ENCODE measurements around the gene DEK. TPM values are rescaled to one million over a fixed set of nuclear protein-coding genes. Genes with fewer than 3 reads are reported as not detected.

DEK gene
- polyA plus RNA-seq, 2 of the 4 experiments (the other 2 are of a cell fraction): 96.4 to 146 TPM

GRCh38 chr6:18261877-18262276, 2.5 kb downstream of the DEK start:
- no peak for ATAC-seq
- H3K9me3 ChIP-seq: no peaks in the 10 kb centered on the region
- FAIRE-seq: no peak
- no peak for DNase-seq (ENCODE audit: low read depth in 1 of 2, low spot score in 1 of 2)
- H3K27ac ChIP-seq: peak overlapping the region in 1 of 2 experiments; percentile 42; a peak in 1 of 6 replicates
- CTCF ChIA-PET: no interaction called here
- H3K4me3 ChIP-seq: peak overlapping the region; percentile 83; the same call in 2 of the 3 replicates
- TF ChIP-seq TP53 (CRISPR knock-in tag; IDR thresholded peaks at IDR 0.05) (no peak), FOXS1 (CRISPR knock-in tag; IDR thresholded peaks at IDR 0.05) (no peak), JUN (IDR thresholded peaks at IDR 0.05) (no peak), TFCP2L1 (CRISPR knock-in tag; IDR thresholded peaks at IDR 0.05) (no peak), MAZ (IDR thresholded peaks at IDR 0.05; ENCODE audit: borderline replicate concordance, low read depth, low read length) (no peak), SMC3 (IDR thresholded peaks at IDR 0.05) (no peak), HOXB13 (CRISPR knock-in tag; IDR thresholded peaks at IDR 0.05; ENCODE audit: low read depth) (no peak), NFE2L2 (conservative IDR thresholded peaks at IDR 0.05; ENCODE audit: low read length) (no peak)
- POLR2A ChIA-PET: no interaction called here
- WGBS (ENCODE audit: missing lambda C conversion rate): 68% methylated on average over 6 of the region's 6 CpGs
- H3K4me2 ChIP-seq: peak overlapping the region; percentile 84
- H3K4me1 ChIP-seq: peaks cover 37% of the 10 kb centered on the region

GRCh38 chr6:18260448-18261106, 3.8 kb downstream of the DEK start:
- Histone ChIP-seq H3K9me3 (no peaks in the 10 kb centered on the region), H3K4me3 (no peak overlapping the region), H3K4me1 (peaks cover 37% of the 10 kb centered on the region), H3K27ac (peak overlapping the region in 1 of 2 experiments; percentile 46; a peak in 1 of 6 replicates), H3K4me2 (peak overlapping the region; percentile 84)
- no peak for TF ChIP-seq ZSCAN20 (CRISPR knock-in tag; IDR thresholded peaks at IDR 0.05)
- TF ChIP-seq PHF8 (IDR thresholded peaks at IDR 0.05; ENCODE audit: borderline replicate concordance, low read depth): no peak
- TF ChIP-seq ZFP36 (IDR thresholded peaks at IDR 0.05; ENCODE audit: borderline replicate concordance, partially characterized antibody): no peak
- TF ChIP-seq ZNF302 (CRISPR knock-in tag; IDR thresholded peaks at IDR 0.05): no peak
- no peak for TF ChIP-seq KDM1A (IDR thresholded peaks at IDR 0.05; ENCODE audit: low read depth)
- no peak for TF ChIP-seq ATOH8 (CRISPR knock-in tag; IDR thresholded peaks at IDR 0.05; ENCODE audit: low read depth)
- TF ChIP-seq JUN (IDR thresholded peaks at IDR 0.05): no peak
- DNase-seq (ENCODE audit: low read depth in 1 of 2, low spot score in 1 of 2) (no peak), ATAC-seq (no peak), FAIRE-seq (no peak)
- WGBS (ENCODE audit: missing lambda C conversion rate): 57% methylated on average over 3 of the region's 4 CpGs
- POLR2A ChIA-PET: no interaction called here
- CTCF ChIA-PET: no interaction called here

GRCh38 chr6:18259675-18260447, 4.5 kb downstream of the DEK start:
- WGBS (ENCODE audit: missing lambda C conversion rate): 86% methylated on average over 4 of the region's 4 CpGs
- DNase-seq (ENCODE audit: low read depth in 1 of 2, low spot score in 1 of 2) (no peak), ATAC-seq (no peak), FAIRE-seq (no peak)
- H3K4me2 ChIP-seq: peak overlapping the region; percentile 84
- H3K27ac ChIP-seq: 0 out of 6 replicates have a peak overlapping the region, but pooled peaks of 1 of the 2 experiments have one; percentile 46
- TF ChIP-seq HMGXB4 (CRISPR knock-in tag; IDR thresholded peaks at IDR 0.05; ENCODE audit: borderline replicate concordance) (no peak), POLR2A (IDR thresholded peaks at IDR 0.05; ENCODE audit: low read length) (no peak), KDM1A (IDR thresholded peaks at IDR 0.05; ENCODE audit: low read depth) (no peak), EP300 (IDR thresholded peaks at IDR 0.05) (no peak), HEYL (CRISPR knock-in tag; IDR thresholded peaks at IDR 0.05) (no peak), ATOH8 (CRISPR knock-in tag; IDR thresholded peaks at IDR 0.05; ENCODE audit: low read depth) (no peak)
- CTCF ChIA-PET: no interaction called here
- POLR2A ChIA-PET: no interaction called here
- no peak overlapping the region for H3K4me3 ChIP-seq
- peaks cover 31% of the 10 kb centered on the region for H3K4me1 ChIP-seq
- no peaks in the 10 kb centered on the region for H3K9me3 ChIP-seq

All from A549 (cell line).